Omental fat pad (tissue), 4 donors: ENCODE measurements around the gene SCLY. TPM values are rescaled to one million over a fixed set of nuclear protein-coding genes. Genes with fewer than 3 reads are reported as not detected.

ENCODE experiments used
- ATAC-seq: fragments of 150-250 bp; one replicate; pipeline ENCODE4 v1.9.1; 2016; ENCODE audit warnings: mild to moderate bottlenecking, moderate library complexity; ENCODE audit not compliant: low FRiP score
- DNase-seq: peaks from one replicate; pipeline ENCODE4 v3.0.0-alpha.2; 2019; ENCODE audit warnings: low spot score
- total RNA-seq, 4 donors: library from RNA; depleted of rRNA; stranded (reverse); fragments of >200 nt; gene quantifications; one replicate each; pipeline ENCODE4 v1.1.0, GENCODE V29; 2016
- TF ChIP-seq, protein P1 (sequence below), 3 donors: fragments of 450-650 bp; IDR thresholded peaks; one replicate each; pipeline ENCODE4 v1.5.1; 2016 to 2017; ENCODE audit warnings: antibody characterized with exemption in 3 of 3, mild to moderate bottlenecking in 3 of 3, moderate library complexity in 2 of 3

Gene SCLY, protein sequence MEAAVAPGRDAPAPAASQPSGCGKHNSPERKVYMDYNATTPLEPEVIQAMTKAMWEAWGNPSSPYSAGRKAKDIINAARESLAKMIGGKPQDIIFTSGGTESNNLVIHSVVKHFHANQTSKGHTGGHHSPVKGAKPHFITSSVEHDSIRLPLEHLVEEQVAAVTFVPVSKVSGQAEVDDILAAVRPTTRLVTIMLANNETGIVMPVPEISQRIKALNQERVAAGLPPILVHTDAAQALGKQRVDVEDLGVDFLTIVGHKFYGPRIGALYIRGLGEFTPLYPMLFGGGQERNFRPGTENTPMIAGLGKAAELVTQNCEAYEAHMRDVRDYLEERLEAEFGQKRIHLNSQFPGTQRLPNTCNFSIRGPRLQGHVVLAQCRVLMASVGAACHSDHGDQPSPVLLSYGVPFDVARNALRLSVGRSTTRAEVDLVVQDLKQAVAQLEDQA
- total RNA-seq = 10 to 100 TPM in 3 of 4 donors, 1 to 10 TPM in 1; 7.3 to 15.8 (median 12.5) TPM

DNA sequence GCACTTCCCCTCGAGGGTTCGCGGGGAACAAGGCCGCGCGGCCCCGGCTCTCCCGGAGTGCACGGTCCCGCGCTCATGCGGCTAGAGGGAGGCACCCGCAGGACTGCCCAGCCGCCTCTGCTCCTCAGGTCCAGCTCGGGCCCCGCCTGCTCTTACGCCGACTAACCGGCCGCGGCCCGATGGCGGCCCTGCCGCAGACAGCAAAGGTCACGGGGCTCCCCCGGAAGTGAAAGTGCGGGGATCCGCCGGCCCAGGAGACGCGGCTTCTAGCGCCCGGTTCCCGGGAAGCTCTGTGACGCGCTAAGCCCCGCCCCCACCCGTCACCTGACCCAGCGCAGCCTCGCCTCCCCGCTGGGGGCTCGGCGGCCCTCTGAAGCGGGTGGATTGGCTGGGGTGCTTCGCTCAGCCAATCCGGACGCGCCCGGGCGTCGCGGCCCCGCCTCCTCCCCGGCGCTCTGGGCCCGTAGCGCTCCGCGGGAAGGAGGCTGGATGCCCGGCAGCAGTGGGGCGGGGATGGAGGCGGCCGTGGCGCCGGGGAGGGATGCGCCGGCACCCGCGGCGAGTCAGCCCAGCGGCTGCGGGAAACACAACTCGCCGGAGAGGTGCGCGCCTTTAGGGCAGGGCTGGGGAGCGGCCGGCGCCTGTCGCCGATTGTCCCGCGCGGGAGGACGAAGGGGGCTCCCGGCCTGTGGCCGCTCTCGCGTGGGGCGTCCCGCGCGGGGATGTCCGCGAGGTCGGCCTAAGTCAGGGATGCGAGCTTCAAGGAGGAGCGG lies at the start of gene SCLY:
Gene SCLY (plus strand): TSS at position 460 of the 773 bp plus-strand sequence. CDS start 54 bp downstream, at position 514.
- TF ChIP-seq, protein P1, sequence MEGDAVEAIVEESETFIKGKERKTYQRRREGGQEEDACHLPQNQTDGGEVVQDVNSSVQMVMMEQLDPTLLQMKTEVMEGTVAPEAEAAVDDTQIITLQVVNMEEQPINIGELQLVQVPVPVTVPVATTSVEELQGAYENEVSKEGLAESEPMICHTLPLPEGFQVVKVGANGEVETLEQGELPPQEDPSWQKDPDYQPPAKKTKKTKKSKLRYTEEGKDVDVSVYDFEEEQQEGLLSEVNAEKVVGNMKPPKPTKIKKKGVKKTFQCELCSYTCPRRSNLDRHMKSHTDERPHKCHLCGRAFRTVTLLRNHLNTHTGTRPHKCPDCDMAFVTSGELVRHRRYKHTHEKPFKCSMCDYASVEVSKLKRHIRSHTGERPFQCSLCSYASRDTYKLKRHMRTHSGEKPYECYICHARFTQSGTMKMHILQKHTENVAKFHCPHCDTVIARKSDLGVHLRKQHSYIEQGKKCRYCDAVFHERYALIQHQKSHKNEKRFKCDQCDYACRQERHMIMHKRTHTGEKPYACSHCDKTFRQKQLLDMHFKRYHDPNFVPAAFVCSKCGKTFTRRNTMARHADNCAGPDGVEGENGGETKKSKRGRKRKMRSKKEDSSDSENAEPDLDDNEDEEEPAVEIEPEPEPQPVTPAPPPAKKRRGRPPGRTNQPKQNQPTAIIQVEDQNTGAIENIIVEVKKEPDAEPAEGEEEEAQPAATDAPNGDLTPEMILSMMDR (IDR thresholded peaks at IDR 0.05) = no peak
- peak; percentile 94 for DNase-seq
- ATAC-seq = peak; percentile 99

DNA sequence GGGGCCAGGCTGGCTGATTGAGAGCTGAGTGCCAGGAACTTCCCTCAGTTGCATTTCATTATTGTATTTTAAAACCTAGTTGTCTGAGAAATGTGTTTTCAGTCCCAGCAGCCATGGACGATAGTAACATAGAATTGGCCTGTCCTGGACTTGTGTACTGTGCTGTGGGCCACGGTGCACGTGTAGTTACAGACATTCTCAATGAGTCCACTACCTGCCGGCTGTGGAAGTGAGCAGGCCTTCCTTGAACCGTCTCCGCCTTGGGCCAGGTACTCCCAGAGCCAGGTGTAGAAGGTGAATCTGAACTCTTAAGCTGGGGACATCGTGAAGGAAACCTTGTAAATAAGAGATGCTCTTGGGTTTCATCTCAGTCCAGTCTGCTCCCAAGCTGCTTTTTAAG lies 47.0 kb upstream of the SCLY start:
- ATAC-seq (no peak), DNase-seq (no peak)
- TF ChIP-seq, protein P1 (IDR thresholded peaks at IDR 0.05) = no peak

DNA sequence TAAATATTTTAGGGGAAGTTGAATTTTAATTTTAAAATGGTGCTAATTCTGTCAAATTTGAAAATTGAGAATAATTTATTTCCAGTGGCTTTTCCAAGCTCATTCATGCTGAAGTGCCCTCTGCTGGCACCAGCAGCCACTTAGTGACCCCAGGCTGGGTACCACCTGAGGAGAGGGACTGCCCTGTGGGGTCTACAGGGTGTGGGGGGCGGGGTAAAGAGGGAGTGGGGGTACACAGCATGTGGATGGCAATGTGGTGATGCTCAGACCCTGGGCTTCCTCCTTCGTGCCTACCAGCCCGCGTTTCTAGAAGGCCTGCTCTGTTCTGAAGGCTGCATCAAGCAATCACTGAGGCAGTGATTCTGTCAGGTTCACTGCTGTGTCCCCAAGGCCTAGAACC lies 45.1 kb upstream of the SCLY start:
- no peak for DNase-seq
- ATAC-seq = no peak
- TF ChIP-seq, protein P1 (IDR thresholded peaks at IDR 0.05) = no peak

DNA sequence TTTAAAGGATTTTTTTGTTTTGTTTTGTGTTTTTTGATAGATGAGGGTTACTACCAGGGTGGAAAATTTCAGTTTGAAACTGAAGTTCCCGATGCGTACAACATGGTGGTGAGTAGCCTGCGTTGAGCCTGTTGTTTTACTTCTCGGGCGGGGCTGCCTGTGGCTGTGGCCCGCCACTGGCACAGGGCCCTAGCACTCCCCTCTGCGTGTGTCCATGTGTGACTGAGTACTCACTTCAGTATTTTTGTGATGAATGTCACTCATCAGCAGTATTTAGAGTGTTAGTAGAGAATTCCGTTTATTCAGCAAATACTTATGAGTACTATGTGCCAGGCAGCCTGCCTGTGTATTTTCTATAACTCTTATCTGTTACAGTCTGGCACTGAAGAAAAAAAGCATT lies 44.3 kb upstream of the SCLY start:
- DNase-seq = no peak
- no peak for ATAC-seq
- TF ChIP-seq, protein P1 (IDR thresholded peaks at IDR 0.05) = no peak

DNA sequence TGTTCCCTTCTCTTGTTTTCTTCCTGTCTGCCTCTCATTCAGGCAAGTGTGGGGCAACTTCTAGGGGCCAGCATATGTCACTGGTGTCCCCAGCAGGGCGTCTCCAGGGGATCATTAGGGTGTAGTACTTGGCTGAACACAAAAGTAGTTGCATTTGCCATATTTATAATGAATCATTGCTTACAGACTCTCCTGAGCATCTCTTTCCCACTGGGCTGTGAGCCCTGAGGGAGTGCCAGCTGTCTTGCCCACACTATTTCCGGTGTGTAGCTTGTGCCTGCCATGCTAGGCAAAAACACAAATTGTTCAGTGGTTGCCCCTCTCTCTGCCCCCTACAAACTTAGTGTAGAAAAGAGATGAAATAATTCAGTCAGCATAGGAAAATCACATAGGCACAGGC lies 40.8 kb upstream of the SCLY start:
- DNase-seq (no peak), ATAC-seq (no peak)
- TF ChIP-seq, protein P1 (IDR thresholded peaks at IDR 0.05) = no peak

DNA sequence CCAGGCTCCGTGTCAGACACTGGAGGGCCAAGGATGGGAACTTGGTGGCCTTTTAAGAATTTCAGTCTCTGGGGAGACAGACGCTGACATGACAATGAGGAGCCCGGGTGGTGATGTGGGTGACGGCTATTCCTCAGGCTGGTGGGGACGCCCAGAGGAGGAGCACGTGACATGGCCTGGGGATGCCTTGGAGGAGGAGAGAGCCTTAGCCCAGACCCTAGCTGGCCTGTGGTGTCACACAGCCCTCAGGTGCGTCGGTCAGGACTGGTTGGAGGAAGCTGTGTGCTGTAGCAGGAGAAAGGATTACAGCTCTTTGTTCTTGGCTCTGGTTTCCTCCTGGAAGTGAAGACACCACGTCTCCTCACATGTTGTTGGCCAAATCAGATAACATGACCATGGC lies 40.0 kb upstream of the SCLY start:
- no peak for ATAC-seq
- no peak for DNase-seq
- TF ChIP-seq, protein P1 (IDR thresholded peaks at IDR 0.05) = no peak
